Parathyroid adenoma (tissue), 2 donors: Measurements from ENCODE around the gene ARL5C.

Source experiments
- H2AFZ ChIP-seq: fragments of 300-600 bp; sonication (generic); one replicate; pipeline ENCODE4 v1.7.0; 2017; ENCODE audit warnings: antibody characterized with exemption, mild to moderate bottlenecking
- H3K27ac ChIP-seq: fragments of 300-600 bp; sonication (generic); one replicate; pipeline ENCODE4 v1.7.0; 2017
- H3K27me3 ChIP-seq: fragments of 300-600 bp; sonication (generic); one replicate; pipeline ENCODE4 v1.7.0; 2017; ENCODE audit warnings: low read length; ENCODE audit not compliant: control insufficient read depth, insufficient read depth
- H3K36me3 ChIP-seq: fragments of 300-600 bp; sonication (generic); one replicate; pipeline ENCODE4 v1.7.0; 2017; ENCODE audit warnings: low read length; ENCODE audit not compliant: control insufficient read depth, insufficient read depth
- H3K4me1 ChIP-seq: fragments of 300-600 bp; sonication (generic); one replicate; pipeline ENCODE4 v1.7.0; 2017; ENCODE audit warnings: control low read depth
- H3K4me2 ChIP-seq: fragments of 300-600 bp; sonication (generic); one replicate; pipeline ENCODE4 v1.7.0; 2017; ENCODE audit warnings: low read length
- H3K4me3 ChIP-seq: fragments of 300-600 bp; sonication (generic); one replicate; pipeline ENCODE4 v1.7.0; 2017; ENCODE audit warnings: low read depth, low read length
- H3K79me2 ChIP-seq: fragments of 300-600 bp; sonication (generic); one replicate; pipeline ENCODE4 v1.7.0; 2017; ENCODE audit warnings: control low read depth
- H3K9ac ChIP-seq: fragments of 300-600 bp; sonication (generic); one replicate; pipeline ENCODE4 v1.7.0; 2017; ENCODE audit warnings: mild to moderate bottlenecking
- H3K9me3 ChIP-seq: fragments of 300-600 bp; sonication (generic); one replicate; pipeline ENCODE4 v1.7.0; 2017; ENCODE audit warnings: low read length; ENCODE audit not compliant: control insufficient read depth
- TF ChIP-seq, protein P1 (sequence below): fragments of 300-600 bp; sonication (generic); IDR thresholded peaks from one replicate; pipeline ENCODE4 v1.7.0; 2017; ENCODE audit warnings: antibody characterized with exemption, mild to moderate bottlenecking
- donor health status: primary hyperparathyroidism.

ARL5C gene

DNA sequence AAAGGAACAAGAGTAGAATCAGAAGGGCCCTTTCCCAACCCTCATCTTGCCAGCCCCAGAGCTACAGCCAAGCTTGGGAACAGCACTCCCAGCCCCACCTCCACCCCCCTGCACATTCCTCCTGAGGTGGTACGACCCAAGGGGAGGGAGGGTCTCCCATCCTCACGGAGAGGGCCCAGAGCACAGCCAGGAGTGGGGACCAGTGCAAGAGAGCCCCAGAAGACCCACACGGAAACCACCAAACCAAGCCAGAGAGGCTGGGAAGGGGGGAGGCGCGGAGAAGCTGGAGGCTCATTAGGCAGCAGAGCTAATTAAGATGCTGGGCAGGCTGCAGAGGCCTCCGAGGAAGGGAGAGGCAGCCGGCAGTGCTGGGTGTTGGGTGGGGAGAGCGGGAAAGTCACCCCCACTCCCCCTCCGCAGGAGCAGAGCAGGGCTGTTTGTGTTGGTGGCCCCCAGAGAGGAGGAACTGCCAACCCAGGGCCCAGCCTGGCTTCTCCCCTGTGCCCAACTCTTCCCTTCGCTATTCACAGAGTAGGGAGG lies 29.1 kb upstream of the ARL5C start:
- Histone ChIP-seq H3K27me3 (no peaks in the 10 kb centered on the region), H3K4me2 (no peak overlapping the region), H3K9ac (no peak overlapping the region), H3K4me1 (peaks cover 6% of the 10 kb centered on the region), H3K4me3 (no peak overlapping the region), H2AFZ (no peak overlapping the region), H3K79me2 (peaks cover under 1% of the 10 kb centered on the region), H3K36me3 (no peaks in the 10 kb centered on the region), H3K27ac (no peak overlapping the region), H3K9me3 (no peaks in the 10 kb centered on the region)
- TF ChIP-seq, protein P1, sequence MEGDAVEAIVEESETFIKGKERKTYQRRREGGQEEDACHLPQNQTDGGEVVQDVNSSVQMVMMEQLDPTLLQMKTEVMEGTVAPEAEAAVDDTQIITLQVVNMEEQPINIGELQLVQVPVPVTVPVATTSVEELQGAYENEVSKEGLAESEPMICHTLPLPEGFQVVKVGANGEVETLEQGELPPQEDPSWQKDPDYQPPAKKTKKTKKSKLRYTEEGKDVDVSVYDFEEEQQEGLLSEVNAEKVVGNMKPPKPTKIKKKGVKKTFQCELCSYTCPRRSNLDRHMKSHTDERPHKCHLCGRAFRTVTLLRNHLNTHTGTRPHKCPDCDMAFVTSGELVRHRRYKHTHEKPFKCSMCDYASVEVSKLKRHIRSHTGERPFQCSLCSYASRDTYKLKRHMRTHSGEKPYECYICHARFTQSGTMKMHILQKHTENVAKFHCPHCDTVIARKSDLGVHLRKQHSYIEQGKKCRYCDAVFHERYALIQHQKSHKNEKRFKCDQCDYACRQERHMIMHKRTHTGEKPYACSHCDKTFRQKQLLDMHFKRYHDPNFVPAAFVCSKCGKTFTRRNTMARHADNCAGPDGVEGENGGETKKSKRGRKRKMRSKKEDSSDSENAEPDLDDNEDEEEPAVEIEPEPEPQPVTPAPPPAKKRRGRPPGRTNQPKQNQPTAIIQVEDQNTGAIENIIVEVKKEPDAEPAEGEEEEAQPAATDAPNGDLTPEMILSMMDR: no peak

DNA sequence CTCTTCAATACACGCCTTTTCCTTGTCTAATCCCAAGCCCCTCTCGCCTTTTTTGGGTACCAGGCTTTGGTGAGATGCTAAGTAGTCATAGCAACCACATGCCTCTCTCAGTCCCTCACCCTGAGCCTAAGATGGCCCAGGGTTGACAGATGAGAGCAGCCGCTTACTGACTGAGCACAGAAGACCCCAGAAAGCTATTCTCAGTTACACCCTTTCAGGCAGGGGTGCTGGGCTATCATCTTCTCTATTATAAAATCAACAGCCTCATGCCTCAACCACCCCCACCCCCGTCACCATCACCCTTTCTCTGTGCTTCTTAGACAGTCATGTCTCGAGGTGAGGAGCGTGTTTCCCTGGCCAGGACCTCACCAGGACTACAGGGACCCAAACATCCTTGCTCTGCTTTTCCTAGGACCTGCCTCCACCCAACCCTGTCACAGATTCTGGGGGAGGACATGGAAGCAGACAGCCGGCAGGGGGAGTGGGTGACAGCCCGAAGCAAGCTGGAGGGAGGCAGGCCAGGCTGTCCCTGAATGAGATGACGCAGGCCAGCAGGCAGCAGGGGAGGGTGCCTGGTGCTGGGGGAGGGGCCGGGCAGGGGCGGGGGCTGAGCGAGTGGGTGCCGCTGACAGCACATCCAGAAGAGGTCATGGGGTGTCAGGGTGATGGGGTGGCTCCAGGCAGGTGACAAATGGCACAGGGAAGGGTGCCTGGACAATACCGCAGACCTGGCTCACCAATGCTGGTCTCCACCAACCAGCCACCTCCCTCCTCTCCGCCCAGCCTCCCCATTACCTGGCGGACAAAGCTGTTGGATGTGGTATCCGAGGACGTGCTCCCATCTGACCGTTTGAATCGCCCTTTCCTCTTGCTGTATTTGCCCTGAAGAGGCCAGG lies 28.4 kb upstream of the ARL5C start:
- H3K27ac ChIP-seq: no peak overlapping the region

DNA sequence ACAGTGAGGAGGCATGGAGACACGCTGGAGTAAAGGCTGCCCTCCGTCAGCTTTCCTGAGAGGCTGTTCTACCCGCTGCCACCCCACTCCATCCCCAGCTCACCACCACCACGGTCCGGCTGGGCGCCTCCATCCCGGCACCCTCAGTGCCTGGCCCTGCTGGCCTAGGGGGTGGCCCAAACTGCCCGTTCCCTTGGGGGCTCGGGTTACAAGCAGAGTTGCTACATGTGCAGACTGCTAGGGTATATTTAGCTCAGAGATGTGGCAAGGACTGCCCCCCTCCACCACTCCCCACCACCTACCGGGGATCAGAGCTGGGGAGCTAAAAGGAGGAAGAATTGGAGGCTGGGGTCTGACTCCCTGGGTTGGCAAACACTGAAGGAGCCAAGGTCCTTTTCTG lies 27.4 kb upstream of the ARL5C start:
- Histone ChIP-seq H3K27ac (no peak overlapping the region), H3K4me3 (no peak overlapping the region), H2AFZ (no peak overlapping the region), H3K36me3 (no peaks in the 10 kb centered on the region), H3K27me3 (no peaks in the 10 kb centered on the region), H3K4me1 (peaks cover 5% of the 10 kb centered on the region), H3K9me3 (no peaks in the 10 kb centered on the region), H3K9ac (no peak overlapping the region), H3K4me2 (no peak overlapping the region), H3K79me2 (no peaks in the 10 kb centered on the region)
- TF ChIP-seq, protein P1: no peak

More for the DNA sequence above, 28.4 kb upstream of the ARL5C start:
- no peak overlapping the region for H3K4me3 ChIP-seq
- H3K79me2 ChIP-seq: no peaks in the 10 kb centered on the region
- TF ChIP-seq, protein P1: no peak
- H3K36me3 ChIP-seq: no peaks in the 10 kb centered on the region
- no peaks in the 10 kb centered on the region for H3K9me3 ChIP-seq
- H3K9ac ChIP-seq: no peak overlapping the region
- peaks cover 6% of the 10 kb centered on the region for H3K4me1 ChIP-seq
- H3K27me3 ChIP-seq: no peaks in the 10 kb centered on the region
- H2AFZ ChIP-seq: no peak overlapping the region
- H3K4me2 ChIP-seq: no peak overlapping the region

DNA sequence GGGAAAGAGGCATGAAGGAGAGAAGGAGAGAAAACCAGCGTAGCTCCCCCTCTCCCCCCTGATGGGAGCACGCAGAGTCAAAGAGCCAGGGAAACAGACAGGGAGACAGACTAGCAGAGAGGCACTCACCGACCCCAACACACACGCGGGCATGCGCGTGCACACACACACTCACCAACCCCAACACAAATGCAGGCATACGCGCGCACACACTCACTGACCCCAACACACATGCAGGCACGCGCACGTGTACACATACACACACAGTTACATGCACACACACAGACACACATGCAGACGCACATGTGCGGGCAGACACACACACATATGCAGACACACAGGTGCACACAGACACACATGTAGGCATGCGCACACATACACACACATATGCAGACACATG lies 26.9 kb upstream of the ARL5C start:
- H3K9ac ChIP-seq: no peak overlapping the region
- H3K27ac ChIP-seq: no peak overlapping the region
- H3K4me2 ChIP-seq: no peak overlapping the region
- H2AFZ ChIP-seq: no peak overlapping the region
- H3K36me3 ChIP-seq: no peaks in the 10 kb centered on the region
- no peak overlapping the region for H3K4me3 ChIP-seq
- H3K79me2 ChIP-seq: no peaks in the 10 kb centered on the region
- no peaks in the 10 kb centered on the region for H3K27me3 ChIP-seq
- H3K9me3 ChIP-seq: no peaks in the 10 kb centered on the region
- TF ChIP-seq, protein P1: no peak
- H3K4me1 ChIP-seq: peaks cover under 1% of the 10 kb centered on the region
